Measurements from ENCODE around the gene RAET1E.
"Not testable (repeated sequence)": the region's sequence is repeated elsewhere in the genome, so short reads cannot be mapped to it uniquely, and the experiment has no call there.

RAET1E gene

GRCh38 chr6:149860513-149860833 lies 37.4 kb downstream of the RAET1E start:
- DNase-seq: no peak

- DNase-seq: no peak
Observed at GRCh38 chr6:149859938-149860337, 38.0 kb downstream of the RAET1E start.

GRCh38 chr6:149859368-149859767 lies 38.5 kb downstream of the RAET1E start:
- no peak for DNase-seq

GRCh38 chr6:149857541-149857940 lies 40.4 kb downstream of the RAET1E start:
- no peak for DNase-seq

GRCh38 chr6:149856256-149856994 lies 41.5 kb downstream of the RAET1E start:
- no peak for DNase-seq

GRCh38 chr6:149855741-149856140 lies 42.2 kb downstream of the RAET1E start:
- DNase-seq: no peak

- no peak for DNase-seq
Observed at GRCh38 chr6:149855040-149855654, 42.8 kb downstream of the RAET1E start.

- no peak for DNase-seq
Observed at GRCh38 chr6:149854532-149854931, 43.4 kb downstream of the RAET1E start.

GRCh38 chr6:149854017-149854416 lies 43.9 kb downstream of the RAET1E start:
- DNase-seq: not testable (repeated sequence)

GRCh38 chr6:149852881-149853280 lies 45.0 kb downstream of the RAET1E start:
- DNase-seq: no peak

- DNase-seq: no peak
Observed at GRCh38 chr6:149852180-149852579, 45.7 kb downstream of the RAET1E start.

- DNase-seq: no peak
Observed at GRCh38 chr6:149851461-149852110, 46.3 kb downstream of the RAET1E start.

GRCh38 chr6:149848343-149848742 lies 49.6 kb downstream of the RAET1E start:
- not testable (repeated sequence) for DNase-seq

Measured in activated naive CD4-positive, alpha-beta T cell (primary cell).